SK-N-MC (cell line): Measurements from ENCODE around the gene FCHSD1.

Experiments used
- EZH2 ChIP-seq: fragments of 200-600 bp; sonication (generic); IDR thresholded peaks from one replicate; pipeline ENCODE4 v1.6.1; 2017; ENCODE audit warnings: antibody characterized with exemption
- FOXP2 ChIP-seq: optimal IDR thresholded peaks from 2 replicates; pipeline ENCODE3; 2011; ENCODE audit warnings: mild to moderate bottlenecking, moderate library complexity; ENCODE audit not compliant: insufficient read depth; ENCODE audit errors: extremely low read length, control extremely low read depth
- POLR2AphosphoS5 ChIP-seq: IDR thresholded peaks from 2 replicates; pipeline ENCODE4 v1.6.1; 2012; ENCODE audit warnings: mild to moderate bottlenecking, low read depth, low read length, borderline replicate concordance

DNA sequence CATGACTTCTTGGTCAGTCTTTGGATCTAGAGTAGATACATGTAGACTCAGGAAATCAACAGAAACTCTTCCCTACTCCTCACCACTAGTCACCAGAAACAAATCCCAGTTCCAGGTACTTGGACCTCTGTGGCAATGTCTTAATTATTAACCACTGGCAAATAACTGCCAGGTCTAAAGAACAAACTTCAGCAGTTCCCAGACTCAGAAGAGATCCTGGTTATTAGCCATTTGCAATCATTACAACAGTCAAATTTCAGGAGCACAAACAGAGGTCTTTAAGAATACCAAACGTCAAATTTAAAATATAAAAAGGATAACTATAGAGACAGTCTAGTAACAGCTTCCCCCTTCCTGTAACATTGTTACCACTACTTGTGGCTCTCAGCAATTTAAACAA is 42.7 kb downstream of the FCHSD1 start:
- TF ChIP-seq EZH2 = no peak
- TF ChIP-seq POLR2AphosphoS5 = no peak
- no peak for TF ChIP-seq FOXP2
